Nucleus accumbens (tissue), 56 donors: ENCODE measurements around the gene MTHFSD.

Source experiments
- DNase-seq, 56 donors: peaks; one replicate each; lab custom pipeline; 2025; lab: John Stamatoyannopoulos, UW

MTHFSD gene

DNA sequence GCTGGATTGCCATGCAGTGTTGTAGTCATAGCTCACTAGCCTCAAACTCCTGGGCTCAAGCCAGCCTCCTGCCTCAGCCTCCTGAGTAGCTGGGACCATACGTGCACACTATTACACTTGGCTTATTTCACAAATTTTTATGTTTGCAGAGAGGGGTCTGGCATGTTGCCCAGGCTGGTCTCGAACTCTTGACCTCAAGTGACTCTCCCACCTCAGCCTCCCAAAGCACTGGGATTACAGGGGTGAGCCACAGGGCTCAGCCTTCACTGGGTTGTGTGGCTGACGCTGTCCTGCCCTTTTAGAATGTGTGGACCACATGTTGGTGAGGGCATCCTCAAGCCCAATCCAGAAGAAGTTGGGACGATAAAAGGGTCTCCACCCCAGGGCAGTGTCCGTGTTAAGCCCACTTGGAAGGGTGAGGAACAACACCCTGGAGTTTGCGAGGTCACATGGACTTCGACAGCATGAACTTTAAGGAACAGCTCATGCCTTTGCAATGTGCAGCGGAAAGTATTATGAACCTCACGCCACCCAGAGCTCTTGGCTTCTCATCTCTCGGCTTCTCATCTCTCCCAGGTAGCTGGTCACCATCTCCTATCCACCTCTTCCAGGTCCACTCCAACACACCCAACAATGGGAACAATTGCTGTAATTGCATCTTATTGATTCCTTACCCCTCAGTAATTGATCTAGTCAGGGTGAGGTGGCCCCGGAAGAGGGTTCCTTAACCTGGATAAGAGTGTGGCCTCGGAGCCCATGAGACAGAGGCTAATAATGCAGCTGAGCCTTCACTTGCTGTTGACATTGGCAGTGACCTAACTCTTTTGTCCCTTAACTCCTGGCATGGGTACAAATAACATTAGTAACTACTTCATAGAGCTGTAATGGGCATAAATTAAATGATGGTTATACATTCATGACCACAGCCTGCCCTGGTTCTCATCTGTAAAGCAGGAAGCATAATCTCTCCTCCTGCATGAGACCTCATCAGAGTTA, 30.0 kb upstream of the MTHFSD start:
- no peak for DNase-seq

DNA sequence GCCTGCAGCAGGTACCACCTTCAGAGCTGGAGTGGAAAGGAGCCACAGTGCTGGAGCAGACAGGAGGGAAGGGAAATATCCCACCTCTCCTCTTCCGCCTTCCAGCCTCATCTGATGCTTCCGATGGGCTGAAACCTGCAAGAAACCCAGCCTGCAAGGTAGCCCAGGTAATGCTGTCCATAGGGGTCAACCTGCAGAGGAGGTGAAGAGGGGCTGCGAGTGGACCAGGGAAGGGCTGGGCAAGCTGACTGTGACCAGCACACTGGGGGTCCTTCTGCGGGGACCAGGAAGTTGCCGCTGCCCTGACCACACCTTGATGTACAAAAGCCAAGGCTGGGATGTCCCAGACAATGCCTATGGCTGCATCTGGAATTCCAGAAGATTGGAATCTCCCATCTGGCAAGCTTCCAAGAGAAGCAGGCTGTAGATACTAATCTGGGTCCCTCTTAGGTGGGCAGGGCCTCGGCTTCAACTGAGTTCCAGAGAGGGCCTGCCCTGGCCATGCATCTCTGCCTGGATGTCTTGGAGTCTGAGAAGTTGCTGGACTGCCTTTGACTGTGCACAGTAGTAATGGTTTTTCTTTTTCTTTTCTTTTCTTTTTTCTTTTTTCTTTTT, 29.1 kb upstream of the MTHFSD start:
- DNase-seq = no peak

DNA sequence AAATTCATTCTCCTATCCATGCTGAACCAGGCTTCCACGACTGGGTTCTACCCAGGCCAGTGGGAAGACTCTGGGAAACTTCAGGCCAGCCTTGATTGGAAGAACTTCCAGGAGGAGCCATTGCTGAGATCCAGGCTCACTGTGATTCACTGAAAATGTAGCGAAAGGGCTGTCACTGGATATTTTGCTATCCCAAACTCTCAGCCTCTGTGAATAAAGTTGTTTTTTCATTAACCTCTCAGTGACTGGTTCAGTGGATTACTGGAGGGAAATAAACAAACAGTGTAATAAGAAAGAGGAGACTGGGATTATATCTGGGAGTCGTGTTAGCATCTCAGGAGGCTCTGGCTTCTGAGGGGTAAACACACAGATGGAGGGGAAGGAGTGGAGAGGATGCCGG, 26.4 kb upstream of the MTHFSD start:
- DNase-seq = no peak

DNA sequence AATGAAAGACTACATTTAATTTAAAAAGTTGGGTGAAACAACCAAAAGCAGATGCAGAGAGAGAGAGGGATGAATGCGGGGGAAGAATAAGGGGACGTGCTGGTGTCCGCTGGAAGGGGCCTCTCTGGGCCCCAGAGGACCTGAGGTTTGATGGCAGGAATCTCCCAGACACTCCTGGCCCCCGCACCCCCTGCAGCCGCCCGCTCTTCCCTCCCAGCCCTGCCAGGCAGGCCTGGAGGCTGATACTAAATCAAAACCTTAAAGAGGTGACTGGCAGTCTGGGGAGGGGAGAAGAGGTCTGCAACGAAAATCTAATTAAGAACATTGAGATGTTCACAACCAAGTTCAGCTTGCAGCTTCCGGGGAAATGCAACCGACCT, 25.7 kb upstream of the MTHFSD start:
- no peak for DNase-seq

DNA sequence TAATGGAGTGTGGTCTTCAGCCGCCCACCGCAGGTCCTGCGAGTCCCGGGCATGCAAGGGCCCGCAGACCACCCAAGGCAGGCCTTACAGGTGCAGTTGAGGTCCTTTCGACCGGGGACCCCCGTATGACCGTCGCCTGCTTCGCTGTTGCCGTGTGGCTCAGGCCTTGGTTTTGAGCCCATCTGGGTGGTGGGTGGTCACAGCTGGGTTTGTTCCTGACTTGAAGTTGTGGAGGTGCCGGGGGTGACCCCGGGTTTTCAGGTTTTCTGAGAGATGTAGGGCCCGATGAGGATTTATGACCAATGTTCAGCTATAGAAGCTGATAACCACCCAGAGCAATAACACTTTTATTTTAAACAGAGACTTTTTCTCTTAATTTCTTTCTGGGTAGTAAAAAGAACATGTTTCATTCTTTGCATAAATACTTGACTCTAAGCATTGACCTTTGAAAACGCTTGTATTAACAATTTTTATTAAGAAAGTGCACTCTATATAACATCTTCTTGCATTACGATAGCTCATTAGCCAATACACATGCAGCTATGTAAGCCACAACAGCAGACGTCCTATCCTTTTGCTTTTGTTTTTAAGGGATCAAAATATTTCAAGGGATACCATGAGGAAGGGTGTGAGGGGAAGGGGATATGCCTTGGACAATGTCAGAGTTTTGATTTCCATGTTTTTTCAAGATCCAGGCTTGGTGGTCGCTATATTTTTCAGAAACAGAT, 25.2 kb upstream of the MTHFSD start:
- no peak for DNase-seq

DNA sequence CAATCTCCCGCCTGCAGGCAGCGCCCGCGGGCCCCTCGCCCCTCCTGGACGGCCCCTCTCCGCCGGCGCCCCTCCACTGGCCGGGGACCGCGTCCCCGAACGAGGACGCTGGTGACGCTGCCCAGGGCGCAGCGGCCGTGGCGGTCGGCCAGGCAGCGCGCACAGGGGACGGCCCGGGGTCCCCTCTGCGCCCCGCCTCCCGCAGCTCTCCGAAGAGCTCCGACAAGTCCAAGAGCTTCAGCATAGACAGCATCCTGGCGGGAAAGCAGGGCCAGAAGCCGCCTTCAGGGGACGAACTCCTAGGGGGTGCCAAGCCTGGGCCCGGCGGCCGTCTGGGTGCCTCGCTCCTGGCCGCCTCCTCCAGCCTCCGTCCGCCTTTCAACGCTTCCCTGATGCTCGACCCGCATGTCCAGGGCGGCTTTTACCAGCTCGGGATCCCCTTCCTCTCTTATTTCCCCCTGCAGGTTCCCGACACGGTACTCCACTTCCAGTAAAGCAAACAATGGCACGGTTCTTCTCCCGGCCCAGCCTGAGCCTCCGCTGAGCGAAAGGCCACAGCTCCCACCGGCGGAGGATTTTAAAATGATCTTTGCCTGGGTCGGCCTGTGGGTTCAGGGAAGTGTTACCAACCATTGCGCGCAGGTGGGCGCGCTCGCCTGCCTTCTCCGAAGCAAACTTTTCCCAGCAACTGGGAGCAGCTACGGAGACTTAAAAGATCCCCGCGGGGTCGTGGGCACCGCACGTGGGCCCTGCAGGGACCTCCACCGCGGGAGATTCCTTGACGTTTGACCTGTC, 24.4 kb upstream of the MTHFSD start:
- no peak for DNase-seq

DNA sequence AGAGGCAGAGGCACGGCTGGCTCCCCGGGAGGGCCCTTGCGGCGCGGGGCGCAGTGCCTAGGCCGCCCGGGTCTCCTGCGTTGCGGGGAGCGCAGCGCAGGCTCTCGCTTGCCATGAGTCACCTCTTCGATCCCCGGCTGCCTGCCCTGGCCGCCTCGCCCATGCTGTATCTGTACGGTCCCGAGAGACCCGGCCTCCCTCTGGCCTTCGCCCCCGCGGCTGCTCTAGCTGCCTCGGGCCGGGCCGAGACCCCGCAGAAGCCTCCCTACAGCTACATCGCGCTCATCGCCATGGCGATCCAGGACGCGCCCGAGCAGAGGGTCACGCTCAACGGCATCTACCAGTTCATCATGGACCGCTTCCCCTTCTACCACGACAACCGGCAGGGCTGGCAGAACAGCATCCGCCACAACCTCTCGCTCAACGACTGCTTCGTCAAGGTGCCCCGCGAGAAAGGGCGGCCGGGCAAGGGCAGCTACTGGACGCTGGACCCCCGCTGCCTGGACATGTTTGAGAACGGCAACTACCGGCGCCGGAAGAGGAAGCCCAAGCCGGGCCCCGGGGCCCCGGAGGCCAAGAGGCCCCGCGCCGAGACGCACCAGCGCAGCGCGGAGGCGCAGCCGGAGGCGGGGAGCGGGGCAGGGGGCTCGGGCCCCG, 23.7 kb upstream of the MTHFSD start:
- no peak for DNase-seq

DNA sequence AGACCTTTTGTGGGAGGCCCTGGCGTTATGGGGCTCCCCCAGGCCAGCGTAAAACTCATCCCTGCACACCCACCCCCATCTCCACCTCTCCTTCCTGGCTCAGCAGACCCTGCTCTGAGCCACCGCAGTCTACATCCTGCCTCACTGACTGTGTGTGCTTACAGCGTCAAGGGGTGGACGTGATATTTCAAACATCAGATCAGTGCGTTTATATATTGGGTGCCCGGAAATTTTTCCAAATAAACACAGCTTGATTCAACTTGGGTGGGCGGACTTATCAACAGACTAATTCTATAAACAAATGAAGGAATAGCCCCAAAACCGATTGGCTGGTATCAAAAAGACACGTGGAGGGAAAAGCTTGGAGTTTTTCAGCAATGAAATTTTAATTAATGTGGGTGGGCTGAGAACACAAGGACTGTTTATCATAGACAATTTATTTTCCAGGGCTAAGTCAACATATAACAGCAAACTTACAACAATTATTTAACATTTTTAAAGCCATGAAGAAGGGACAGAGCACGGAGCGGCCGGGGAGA, 23.1 kb upstream of the MTHFSD start, which contains the start of gene FOXL1:
Gene FOXL1, plus strand, starts transcription at position 489 of the 539 bp plus-strand sequence. CDS start 175 bp downstream, outside the sequence.
- no peak for DNase-seq

DNA sequence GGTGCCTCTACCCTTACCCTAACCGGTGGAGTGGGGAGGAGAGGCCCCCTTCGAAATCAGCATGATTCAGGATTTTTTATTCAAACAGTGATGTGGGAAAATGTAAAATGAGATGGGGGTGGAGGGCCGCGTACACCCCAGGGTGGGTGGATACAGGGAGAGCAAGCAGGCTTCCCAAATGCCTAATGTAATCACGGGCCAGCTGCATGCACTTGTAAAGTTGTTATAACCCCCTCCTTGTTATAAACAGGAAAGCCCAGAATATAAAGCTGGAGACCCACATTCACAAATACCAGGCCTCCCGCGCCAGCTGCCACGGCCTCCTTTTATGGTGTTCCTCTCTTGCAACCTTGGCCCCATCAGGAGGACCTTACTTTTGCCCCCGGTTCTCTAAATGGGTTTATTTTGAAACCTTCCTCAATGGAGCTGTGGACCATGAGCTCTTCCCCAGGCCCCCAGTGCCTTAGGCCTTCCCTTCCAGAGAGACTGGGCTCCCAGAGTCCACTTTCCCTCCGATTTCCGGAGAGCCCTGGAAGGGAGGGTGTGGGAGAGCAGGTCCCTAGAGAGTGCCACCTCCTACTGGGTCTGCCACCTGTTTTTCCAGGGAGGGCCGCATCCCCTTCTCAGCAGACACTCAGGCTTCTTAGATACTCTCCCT, 22.4 kb upstream of the MTHFSD start:
- DNase-seq = no peak

DNA sequence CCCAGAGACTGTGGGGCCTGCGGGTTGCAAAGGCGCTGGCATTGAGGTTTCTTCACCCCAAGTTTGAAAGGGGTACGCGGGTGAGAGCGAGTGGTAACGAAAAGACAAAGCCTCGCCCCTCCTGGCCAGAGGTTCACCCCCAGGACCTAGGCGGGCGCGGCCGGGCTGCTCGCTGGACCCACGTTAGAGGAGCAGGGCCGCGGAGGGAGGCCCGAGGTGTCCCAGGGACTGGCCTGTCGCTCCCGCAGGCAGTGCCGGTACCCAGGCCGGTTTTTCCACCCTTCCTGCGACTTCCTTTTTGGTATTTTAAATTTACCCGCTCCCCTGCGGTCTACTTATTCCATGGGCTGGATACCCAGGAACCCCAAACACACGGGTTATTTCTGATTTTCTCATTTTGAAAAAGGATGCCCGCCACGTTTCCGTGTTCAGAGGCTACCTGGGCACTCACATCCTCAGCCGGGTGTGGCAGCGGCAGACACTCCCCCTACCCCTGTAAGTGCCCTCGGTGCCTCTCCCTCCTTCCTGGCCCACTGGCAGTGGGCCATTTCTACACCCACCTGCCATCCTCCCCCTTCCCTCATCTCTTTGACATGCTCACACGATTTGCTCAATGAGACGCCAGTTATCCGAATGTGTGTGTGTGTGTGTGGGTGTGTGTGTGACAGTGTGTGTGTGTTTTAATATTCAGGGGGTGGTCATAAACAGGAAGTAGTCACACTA, 21.7 kb upstream of the MTHFSD start:
- no peak for DNase-seq

DNA sequence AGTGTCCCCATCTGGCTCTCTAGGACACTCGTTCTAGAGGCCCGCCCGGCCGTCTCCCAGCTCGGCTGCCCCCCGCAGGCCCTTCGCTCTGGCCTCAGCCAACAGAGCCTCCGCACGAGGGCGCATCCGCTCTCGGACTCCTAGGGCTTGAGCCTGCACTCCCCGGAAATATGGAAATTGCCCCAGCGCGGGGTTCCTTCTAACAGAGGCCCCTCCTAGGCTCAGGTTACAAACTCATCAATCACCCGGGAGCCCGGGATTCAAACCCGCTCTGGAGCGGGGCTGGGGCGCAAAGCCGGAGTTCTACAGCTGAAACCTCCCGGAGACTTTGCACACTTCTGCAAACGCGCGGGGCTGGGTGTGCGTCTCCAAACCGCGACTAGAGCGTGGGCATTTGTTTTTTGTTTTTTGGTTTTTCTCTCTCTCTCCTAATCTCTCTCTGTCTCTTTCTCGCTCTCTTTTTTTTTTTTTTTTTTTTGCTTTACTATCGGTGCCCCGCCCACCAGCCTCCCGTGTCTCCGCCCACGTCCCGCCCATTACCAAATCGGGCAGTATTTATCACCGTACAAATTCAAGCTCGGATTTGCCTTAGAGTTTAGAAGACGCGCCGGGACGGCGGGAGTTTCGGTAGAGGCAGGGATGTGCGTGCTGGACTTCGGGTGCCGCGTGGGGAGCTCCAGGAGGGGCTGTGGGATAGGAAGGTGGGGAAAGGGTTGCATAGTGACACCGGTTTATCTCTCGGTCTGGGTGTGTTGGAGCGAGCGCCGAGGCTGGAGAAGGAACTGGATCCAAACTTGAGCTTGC, 20.9 kb upstream of the MTHFSD start:
- peak in 2 of 56 donors; percentile 5 to 25 for DNase-seq

DNA sequence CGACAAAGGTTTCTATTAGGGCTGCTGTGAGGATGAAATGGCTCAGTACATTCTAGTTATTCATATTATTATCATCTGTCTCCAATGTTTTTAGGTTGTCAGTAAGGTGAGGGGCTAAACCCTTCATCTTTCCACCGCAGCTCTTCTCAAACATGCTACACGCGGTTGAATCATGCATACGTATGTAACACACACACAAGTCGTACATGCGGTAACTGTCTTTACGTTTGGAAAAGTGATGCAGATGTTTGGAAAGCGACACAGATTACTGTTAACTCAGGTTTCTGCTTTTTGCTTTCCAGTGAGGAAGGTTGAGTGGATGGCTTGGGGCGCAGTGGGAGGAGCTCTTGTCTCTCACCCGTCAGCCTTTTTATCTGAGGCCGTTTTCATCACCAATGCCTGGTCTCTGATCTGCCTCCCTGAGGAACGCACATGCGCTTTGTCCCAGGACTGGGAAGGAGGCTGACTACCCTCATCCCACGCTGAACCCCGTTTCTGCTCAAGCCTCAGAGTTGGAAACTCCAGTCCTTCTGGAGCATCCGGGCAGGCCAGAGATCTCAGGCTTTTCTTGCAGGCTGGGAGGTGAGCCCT, 20.2 kb upstream of the MTHFSD start:
- no peak for DNase-seq

DNA sequence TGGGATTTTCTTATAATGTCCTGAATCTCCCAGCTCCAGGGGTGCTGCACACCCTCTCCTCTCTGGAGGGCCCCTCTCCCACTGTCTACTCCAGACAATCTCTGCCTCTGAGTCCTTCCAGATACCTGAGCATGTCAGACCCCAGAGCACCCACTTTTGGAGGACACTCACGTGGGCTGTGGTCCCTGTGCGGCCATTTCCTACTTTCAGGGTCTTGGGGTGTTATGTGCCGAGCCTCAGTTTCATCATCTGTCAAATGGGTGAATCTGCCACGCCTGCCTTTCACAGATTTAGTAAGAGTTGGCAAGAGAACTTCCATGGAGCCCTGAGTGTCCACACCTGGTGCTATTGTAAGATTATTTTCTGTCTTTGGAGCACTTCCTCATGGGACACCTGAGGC, 19.6 kb upstream of the MTHFSD start:
- DNase-seq = no peak

DNA sequence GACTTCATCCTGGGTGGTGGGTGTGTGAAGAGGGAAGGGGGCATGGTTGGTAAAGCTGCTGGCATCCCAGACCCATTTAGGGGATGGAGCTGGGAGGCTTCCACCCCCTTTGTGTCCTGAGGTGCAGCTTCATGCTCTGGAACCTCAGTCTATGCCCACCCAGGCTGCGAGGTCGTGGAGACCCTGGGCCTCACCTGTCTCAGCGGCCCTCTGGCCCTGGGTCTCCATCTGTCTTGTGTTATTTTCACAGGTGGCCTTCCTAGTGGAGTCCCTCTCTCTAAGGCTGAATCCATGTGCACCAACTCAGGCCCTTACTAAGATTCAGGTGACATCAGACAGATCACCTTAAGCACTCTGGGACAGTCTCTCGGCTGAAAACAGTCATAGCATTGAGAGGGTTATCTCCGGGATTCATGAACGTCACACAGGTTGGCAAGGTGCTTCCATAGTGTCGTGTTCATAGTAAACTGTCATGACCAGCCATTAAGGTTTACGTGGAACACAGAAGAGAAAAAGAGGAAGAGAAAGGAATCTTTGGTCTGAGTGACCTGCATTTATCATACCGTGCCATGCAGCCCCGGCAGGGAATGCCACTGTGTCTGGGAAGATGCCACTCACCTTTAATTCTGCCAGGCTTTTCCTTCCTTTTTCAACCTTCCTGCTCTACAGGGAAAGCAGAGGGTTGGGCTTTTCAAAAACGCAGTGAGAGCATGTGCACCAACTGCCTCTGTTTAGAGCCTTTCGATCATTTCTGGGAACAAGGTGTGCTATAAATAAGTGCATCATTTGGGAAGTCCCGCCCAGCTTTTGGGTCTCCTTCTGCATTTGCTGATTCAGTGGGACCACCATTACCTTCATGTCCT, 18.8 kb upstream of the MTHFSD start:
- DNase-seq = no peak

DNA sequence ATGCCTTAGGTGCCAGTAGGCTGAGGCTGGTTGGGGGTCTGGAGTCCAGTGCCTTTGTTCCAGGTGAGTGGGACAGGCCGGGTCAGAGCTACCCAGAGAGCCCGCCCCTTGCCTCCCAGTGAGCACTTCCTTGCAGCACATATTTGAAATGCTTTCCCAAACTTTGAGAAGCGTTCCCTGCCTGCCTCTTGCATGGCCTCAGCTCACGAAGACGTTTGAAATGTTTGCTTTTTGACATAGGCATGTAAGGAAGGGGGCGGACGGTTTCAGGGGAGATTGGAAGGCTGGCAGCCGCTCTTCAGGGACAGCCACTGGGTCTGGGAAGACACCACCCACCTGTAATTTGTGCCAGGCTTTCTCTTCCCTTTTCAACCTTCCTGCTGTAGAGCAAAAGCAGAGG, 18.2 kb upstream of the MTHFSD start:
- DNase-seq = no peak

DNA sequence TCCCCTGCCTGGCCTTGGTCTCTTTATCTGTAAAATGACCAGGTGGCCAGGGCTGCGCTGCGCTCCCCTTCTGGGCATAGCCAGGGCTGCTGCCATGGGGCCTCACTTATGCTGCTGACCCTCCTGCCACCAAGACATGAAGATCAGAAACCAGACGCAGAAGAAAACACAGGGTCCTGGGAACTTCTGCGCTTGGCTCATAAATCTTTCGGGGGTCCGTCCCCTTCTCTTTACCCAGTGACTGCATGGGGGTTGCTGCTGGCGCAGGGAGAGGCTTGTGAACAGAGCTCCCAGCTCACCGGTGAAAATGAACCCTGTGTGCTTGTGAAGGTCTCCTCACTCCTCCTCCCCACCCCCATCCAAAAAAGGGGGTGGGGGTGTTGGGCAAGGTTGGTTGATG, 17.6 kb upstream of the MTHFSD start:
- no peak for DNase-seq
